ENCODE results near the gene ATG5.
"Not testable (repeated sequence)": the region's sequence is repeated elsewhere in the genome, so short reads cannot be mapped to it uniquely, and the experiment has no call there.

Gene ATG5

GRCh38 chr6:106154326-106154725, 171.2 kb downstream of the ATG5 start:
- no peak for DNase-seq (ENCODE audit: low spot score)

- DNase-seq (ENCODE audit: low spot score): no peak
Measured at GRCh38 chr6:106152952-106153351, 172.6 kb downstream of the ATG5 start.

GRCh38 chr6:106152476-106152875, 173.1 kb downstream of the ATG5 start:
- DNase-seq (ENCODE audit: low spot score): not testable (repeated sequence)

GRCh38 chr6:106149472-106150069, 176.0 kb downstream of the ATG5 start:
- DNase-seq (ENCODE audit: low spot score): no peak

GRCh38 chr6:106147476-106147875, 178.1 kb downstream of the ATG5 start:
- no peak for DNase-seq (ENCODE audit: low spot score)

GRCh38 chr6:106146852-106147351, 178.7 kb downstream of the ATG5 start:
- DNase-seq (ENCODE audit: low spot score): no peak

GRCh38 chr6:106145741-106146227, 179.8 kb downstream of the ATG5 start:
- DNase-seq (ENCODE audit: low spot score): no peak

- no peak for DNase-seq (ENCODE audit: low spot score)
Measured at GRCh38 chr6:106145144-106145543, 180.4 kb downstream of the ATG5 start.

GRCh38 chr6:106143665-106144064, 181.9 kb downstream of the ATG5 start:
- no peak for DNase-seq (ENCODE audit: low spot score)

GRCh38 chr6:106142876-106143431, 182.6 kb downstream of the ATG5 start:
- DNase-seq (ENCODE audit: low spot score): no peak

GRCh38 chr6:106141441-106142237, 183.9 kb downstream of the ATG5 start:
- peak; percentile 56 for DNase-seq (ENCODE audit: low spot score)

GRCh38 chr6:106138151-106138550, 187.4 kb downstream of the ATG5 start:
- no peak for DNase-seq (ENCODE audit: low spot score)

GRCh38 chr6:106136845-106137244, 188.7 kb downstream of the ATG5 start:
- no peak for DNase-seq (ENCODE audit: low spot score)

GRCh38 chr6:106135911-106136571, 189.5 kb downstream of the ATG5 start:
- no peak for DNase-seq (ENCODE audit: low spot score)

- DNase-seq (ENCODE audit: low spot score): peak; percentile 89
Measured at GRCh38 chr6:106134906-106135634, 190.5 kb downstream of the ATG5 start.

Data from LoVo (cell line).